ENCODE results near the gene ZNF502.
"Not testable (repeated sequence)": the region's sequence is repeated elsewhere in the genome, so short reads cannot be mapped to it uniquely, and the experiment has no call there.

Gene ZNF502

DNA sequence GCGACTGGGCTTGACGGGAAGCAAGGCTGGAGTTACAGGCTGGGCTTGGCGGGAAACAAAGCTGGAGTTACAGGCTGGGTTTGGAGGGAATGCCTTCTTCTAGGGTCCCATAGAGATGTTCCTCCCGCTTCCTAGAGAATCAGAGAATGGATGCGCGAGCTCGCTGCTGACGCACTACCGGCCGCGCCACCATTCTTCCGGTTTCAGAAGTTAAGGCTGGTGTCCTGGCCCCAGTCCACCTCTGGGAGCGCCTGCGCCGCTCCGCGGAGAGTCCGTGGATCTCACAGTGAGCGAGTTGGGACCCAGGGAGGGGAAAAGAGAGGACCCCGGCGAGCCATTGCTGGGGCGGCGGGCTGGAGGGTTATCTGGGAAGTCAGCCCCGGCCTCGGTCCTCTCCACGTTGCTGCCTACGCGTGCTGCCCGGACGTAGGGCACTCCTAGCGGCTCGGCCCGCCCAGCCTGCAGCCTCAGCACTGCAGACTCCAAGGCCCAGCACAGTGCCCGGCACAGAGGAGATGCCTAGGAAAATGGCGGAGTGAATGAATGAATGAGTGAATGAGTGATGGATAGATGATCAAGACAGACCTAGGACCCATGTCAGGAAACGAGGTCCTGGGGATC is at the start of gene ZNF502:
Gene ZNF502, plus strand, starts transcription at position 206 of the 621 bp plus-strand sequence. CDS start 7,602 bp downstream, outside the sequence.
- peak; percentile 56 to 70 for DNase-seq

DNA sequence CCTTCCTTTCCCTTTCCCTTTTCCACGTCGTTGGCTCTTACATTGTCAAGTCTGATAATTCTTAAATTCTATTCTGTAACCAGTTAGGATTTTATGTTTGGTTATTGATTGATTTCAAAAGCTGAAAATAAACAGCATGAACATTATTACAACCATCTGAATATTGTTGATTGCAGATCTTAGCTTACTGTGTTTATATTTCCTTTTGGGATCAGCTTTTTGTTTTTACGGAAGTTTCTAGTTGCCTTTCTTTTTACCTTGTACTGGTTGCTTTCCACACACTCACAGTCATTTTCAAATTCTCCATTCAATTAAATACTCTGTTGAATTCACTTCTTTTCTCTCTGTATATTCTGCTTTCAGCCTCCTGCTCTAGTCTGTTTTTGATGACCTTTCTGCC is 47.3 kb upstream of the ZNF502 start:
- DNase-seq = no peak

DNA sequence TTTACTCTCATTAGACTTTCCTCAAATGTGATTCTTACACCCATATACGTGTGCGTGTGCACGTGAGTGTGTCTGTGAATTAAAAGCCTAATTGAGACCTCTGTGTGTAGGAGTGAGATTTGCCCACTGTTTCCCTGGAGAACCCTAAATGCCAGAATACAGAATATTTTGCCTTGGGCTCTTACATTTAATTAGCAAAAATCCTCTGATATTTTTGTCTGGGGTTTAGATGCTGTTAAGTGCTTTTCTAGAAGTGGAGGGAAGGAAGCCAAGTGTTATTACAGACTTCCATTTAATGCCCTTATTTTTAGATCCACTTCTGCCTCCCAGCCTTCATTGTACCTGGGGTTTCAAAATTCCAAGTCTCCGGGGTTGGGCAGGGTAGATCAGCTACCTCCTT is 46.1 kb upstream of the ZNF502 start:
- no peak for DNase-seq

DNA sequence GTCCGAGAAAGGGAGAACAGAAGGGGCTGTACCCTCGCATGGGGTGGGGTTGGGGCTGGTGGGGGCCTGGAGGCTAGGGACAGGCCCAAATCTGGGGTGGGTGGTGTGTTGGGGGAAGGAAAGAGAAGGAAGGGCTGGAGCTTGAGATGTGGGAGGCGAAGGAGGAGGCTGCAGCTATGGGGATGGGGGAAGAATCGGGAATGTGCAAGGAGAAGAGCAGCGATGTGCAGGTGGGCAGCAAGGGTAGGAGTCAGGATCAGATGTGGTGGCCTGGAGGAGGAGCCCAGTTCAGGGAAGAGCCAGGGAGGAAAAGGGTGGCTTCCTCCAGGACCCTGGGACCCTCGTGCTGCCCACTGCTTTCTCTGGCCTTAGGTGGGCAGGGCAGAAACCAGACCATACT is 42.7 kb upstream of the ZNF502 start:
- no peak for DNase-seq

DNA sequence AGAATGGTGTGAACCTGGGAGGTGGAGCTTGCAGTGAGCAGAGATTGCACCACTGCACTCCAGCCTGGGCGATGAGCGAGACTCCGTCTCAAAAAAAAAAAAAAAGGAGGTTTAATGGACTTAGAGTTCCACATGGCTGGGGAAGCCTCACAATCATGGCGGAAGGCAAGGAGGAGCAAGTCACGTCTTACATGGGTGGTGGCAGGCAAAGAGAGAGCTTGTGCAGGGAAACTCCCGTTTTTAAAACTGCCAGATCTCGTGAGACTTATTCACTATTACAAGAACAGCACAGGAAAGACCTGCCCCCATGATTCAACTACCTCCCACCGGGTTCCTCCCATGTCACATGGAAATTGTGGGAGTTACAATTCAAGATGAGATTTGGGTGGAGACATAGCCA is 39.0 kb upstream of the ZNF502 start:
- not testable (repeated sequence) for DNase-seq

DNA sequence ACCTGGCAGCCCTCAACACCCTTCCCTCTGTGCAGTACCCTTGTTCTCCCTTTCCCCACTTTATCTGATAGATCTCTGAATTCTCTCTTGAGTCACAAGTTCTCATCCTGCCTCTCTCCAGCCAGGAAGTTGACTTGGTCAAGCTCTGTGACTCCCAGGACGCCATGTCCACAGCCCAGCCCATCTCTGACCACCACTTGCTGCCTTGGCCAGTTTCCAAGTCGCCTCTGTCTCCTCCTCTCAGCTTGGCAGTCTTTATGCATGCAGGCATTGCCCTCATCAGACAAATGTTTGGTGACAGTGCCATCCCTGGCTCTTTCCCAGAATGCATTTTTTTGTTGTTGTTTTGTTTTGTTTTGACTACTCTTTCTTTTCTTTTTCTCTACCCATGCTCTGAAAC is 38.2 kb upstream of the ZNF502 start:
- DNase-seq = no peak

DNA sequence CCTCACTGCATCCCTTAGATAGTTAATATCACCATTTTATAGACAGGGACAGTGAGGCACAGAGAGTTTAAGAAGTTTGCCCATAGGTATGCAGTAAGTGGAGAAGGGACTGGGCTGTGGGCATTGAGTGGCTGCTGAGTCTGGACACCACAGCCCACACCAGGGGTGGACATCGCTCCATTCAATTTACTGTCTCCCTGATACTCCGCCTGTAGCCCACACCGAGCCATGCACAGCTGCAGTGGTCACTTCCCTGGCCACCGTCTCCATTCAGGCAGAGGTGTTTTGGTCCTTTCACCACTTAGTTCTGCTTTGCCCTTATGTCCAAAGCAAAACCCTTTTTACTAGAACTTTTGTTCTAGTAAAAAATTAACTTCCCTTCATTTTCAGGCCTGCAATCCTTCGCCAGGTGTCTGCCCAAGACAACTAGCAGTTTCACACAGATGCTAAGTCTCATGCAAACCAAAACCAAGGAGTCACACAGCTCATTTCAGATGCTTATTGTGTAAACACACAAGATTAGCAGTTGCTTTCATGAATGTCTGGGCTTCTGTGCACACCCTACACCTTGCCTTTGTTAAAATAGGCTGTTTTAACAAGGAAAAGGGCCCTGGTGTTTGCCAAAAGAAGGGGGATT is 33.9 kb upstream of the ZNF502 start:
- no peak for DNase-seq

DNA sequence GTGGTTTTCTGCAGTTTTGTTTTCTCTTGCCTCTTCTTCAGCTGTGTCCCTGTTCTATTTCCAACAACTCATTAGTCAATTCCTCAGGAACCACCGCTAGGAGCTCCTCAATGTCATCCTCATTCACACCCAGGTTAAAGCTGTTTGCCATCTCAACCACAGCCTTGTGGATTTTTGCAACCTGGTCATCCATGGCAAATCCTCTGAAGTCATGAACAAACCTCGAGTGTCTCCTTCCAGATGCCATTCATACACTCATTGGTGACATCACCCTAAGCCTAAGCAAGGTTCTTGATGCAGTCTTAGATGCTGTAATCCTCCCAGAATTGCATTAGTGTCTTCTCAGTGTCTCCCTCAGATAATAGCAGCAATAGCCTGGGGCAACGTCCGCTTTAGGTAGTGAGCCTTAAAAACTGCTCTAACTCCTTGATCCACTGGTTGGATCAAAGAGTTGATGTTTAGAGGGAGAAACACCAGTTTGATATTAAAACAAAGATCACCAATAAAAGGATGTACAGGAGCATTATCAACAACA is 31.5 kb upstream of the ZNF502 start:
- DNase-seq = no peak

DNA sequence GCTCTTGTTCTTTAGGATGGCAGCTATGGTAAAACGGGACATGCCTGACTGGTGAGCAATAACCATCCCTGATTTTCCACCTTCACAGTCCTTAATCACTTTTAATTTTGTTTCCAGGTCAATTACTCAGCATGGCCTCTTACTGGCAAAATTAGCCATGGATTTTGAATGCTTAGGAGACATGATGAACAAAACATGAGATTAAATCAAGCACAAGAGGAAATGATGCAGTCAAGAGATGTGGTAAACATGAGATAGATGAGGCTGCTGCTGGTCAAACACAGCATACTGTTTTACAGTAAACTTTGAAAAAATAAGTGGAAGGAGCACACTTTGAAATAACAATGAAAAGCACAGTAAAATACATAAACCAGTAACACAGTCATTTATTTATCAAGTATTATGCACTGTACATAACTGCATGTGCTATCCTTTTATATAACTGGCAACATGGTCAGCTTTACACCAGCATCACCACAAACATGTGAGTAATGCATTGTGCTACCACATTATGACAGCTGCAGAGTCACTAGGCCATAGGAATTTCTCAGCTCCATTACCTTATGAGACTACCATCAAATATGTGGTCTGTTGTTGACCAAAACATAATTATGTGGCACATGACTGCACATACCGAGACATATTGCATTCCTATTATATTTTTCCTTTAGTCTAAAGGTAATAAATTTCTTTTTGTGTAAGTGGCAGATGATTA is 30.1 kb upstream of the ZNF502 start:
- DNase-seq = no peak

DNA sequence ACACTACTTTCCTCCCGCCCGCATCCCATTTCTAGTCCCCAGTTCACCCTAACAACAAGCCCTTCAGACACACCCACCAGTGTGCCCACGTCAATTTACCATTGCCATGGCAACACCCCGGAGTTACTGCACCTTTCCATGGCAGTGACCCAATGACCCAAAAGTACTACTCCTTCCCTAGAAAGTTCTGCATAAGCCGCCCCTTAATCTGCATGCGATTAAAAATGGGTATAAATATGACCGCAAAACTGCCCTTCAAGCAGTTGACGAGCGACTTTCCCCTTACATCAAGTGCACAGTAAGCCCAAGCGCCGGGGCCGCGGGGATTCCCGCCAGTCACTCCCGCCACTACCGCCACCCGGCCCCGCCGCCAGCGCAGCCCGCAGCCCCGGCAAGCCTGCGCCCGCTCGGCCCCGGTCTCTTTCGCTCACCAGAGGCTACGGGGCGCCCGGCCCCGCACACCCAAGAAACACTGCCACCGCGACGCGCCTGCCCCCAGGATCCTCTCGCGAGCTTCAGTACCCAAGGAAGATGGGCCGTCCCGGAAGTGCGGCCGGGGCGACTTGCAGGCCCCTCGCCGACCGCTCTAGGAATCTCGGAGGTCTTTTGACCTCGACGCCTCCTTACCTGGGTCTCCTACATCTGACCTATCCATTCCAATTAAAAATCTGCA is 27.2 kb upstream of the ZNF502 start:
- DNase-seq = peak; percentile 74 to 84

DNA sequence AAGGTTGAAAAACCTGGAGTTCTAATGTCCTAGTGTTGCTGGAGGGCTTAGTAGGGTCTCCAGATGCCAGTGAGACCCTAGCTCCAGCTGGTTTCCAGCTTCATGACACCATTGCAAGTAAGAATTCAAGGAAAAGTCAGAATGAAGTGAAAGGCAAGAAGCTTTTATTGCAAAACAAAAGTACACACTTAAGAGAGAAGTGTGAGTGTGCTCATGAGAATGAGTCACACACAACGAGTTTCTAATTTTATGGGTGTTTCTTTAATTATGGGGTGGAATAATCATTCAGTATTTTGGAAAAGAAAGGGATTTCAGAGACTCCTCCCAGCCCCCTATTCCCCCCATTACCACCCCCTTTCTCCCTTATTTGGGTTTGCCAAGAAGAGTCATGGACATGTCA is 24.6 kb upstream of the ZNF502 start:
- DNase-seq = no peak

DNA sequence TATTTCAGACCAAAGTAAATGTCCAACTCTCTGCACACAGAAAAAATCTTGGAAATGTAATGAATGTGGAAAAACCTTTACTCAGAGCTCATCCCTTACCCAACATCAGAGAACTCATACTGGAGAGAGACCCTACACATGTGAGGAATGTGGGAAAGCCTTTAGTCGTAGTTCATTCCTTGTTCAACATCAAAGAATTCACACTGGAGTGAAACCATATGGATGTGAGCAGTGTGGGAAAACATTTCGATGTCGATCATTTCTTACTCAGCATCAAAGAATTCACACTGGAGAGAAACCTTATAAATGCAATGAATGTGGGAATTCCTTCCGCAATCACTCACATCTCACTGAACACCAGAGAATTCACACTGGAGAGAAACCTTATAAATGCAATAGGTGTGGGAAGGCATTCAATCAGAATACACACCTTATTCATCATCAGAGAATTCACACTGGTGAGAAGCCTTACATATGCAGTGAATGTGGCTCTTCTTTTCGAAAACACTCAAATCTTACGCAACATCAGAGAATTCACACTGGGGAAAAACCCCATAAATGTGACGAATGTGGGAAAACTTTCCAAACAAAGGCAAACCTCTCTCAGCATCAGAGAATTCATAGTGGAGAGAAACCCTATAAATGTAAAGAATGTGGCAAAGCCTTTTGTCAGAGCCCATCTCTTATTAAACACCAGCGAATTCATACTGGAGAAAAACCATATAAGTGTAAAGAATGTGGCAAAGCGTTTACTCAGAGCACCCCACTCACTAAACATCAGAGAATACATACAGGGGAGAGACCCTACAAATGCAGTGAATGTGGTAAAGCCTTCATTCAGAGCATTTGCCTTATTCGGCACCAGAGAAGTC is 9.0 kb downstream of the ZNF502 start:
- no peak for DNase-seq

DNA sequence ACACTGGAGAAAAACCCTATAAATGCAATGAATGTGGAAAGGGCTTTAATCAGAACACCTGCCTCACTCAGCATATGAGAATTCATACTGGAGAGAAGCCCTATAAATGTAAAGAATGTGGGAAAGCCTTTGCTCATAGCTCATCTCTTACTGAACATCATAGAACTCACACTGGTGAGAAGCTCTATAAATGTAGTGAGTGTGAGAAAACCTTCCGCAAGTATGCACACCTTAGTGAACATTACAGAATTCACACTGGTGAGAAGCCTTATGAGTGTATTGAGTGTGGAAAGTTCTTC is 9.6 kb downstream of the ZNF502 start:
- DNase-seq = no peak

DNA sequence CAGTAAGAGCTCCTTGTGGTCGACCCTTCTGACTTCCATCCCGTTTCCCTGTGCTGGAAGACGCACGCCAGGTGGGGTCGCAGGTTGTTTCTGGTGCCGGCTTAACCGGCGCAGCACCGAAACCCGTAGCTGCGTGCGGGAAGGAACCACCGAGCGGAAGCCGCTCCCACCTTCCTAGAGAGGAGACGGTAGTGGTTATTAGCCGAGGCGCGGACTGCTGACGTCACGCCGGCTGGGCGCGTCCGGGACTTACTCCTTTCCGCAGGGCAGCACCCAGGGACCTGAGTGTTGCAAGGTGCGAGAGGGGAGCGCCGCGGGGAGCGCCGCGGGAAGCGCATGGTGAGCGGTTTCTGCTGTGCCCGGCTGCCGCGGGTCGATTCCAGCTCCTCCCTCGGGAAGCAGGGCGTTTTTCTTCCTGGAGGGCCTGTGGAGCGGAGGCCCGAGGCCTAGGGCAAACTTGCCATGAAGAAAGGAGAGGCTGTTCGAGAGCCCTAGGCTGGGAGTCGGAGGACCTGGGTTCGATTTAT is 17.0 kb downstream of the ZNF502 start, which contains the start of gene ZNF501:
Gene ZNF501, plus strand, starts transcription at position 252 of the 527 bp plus-strand sequence. CDS start 4,787 bp downstream, outside the sequence.
- peak; percentile 73 to 90 for DNase-seq

DNA sequence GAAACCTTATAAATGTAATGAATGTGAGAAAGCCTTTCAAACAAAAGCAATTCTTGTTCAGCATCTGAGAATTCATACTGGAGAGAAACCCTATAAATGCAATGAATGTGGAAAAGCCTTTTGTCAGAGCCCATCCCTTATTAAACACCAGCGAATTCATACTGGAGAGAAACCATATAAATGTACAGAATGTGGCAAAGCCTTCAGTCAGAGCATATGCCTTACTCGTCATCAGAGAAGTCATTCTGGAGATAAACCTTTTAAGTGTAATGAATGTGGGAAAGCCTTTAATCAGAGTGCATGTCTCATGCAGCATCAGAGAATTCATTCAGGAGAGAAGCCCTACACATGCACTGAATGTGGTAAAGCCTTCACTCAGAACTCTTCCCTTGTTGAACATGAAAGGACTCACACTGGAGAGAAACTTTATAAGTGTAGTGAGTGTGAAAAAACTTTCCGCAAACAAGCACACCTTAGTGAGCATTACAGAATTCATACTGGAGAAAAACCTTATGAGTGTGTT is 22.2 kb downstream of the ZNF502 start:
- DNase-seq = no peak

DNA sequence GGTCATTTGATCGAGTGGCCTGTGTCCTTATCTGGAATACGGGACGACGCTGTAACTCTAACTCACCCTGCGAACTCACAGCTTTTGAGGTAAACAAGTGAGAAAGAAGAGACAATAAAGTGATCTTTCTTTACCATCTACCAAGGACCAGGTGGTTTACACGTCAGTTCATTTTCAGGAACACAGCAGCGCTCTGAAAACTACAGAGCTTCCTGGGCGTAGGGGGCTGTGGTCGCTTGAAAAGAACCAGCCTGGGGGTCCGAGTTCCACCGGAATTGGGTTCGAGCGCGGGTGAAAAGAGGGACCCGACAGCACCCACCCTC is 48.6 kb downstream of the ZNF502 start:
- DNase-seq = no peak

DNA sequence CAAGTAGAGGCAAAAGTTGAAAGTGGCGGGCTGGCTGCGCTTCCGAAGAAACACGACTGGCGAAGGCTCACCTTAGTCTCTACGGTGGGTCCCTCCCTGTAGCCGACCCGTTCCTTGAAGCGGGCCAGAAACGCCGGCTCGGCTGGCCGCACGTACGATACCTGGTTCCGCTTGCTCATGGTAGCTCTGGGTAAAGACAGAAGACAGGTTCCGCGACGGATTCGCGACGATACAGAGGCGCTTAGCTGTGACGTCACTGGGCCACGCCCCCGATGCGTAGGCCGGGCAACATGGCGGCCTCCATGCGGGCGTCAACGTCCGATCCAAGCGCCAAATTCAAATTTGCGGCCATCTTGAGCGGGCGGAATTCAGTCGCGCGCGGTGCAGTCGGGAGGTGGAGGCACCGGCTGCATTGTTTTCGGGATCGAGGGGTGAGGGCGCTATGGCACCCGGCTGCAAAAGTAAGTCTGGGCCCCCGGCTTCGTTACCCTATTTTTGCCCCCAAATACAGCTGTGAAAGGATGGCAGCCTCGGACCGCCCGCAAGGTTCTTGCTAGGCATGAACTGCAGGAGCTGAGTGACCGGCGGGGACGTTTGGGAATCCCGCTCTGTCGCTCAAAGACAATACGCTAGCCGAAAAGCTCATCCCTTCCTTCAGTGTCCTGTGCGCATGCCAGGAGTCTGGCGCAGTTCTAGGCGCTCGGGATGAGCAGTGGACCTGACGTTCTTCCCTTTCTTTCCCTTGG is 49.1 kb downstream of the ZNF502 start, which contains the start of the genes KIAA1143 and KIF15:
Gene KIAA1143, minus strand, starts transcription at position 196 of the 746 bp plus-strand sequence. Its CDS starts 17 bp downstream, at position 179.
Gene KIF15, plus strand, starts transcription at position 371 of the 746 bp plus-strand sequence. Its CDS starts 72 bp downstream, at position 443.
- DNase-seq = peak; percentile 88 to 95

DNA sequence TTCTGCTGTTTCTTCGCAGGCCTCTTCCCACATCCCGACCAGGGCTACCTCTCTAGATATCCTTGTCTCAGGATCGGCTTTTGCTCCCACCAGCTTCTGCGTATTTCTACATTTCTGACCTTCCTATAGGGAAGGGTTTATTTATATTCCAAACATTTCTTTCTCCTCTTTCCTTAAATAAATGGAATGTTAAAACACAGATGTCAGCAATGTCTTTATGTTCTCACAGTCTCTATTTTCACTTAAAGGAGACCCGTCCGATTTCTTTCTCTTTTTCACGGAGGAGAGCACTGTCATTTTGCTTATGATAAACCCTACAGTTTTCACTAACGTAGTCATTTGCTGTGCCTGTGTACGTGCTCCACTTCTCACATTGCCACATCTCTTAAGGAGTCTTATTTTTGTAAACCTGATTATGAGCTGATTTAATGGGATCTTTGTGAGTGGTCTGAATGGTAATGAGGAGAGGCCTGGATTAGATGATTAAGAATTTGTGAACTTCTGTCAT is 49.8 kb downstream of the ZNF502 start:
- peak in 1 of 2 experiments; percentile 13 for DNase-seq

DNA sequence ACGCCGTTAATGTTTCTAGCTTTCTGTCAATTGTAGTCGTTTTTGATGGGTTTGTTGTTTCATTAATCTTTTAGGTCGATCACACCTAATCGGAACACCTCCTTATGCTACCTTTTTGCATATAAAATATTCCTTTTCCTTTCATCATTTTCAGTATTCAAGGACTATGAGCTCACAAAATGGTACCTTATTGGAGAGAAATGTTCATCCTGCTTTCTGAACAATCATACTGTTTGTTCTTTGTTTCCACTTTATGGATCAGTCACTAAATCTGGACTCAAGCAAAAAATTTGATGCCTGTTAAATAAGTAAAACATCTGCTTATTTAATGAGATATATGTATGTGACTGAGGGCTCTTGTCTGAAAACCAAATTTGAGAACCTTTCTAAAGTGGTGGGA is 50.2 kb downstream of the ZNF502 start:
- no peak for DNase-seq

DNA sequence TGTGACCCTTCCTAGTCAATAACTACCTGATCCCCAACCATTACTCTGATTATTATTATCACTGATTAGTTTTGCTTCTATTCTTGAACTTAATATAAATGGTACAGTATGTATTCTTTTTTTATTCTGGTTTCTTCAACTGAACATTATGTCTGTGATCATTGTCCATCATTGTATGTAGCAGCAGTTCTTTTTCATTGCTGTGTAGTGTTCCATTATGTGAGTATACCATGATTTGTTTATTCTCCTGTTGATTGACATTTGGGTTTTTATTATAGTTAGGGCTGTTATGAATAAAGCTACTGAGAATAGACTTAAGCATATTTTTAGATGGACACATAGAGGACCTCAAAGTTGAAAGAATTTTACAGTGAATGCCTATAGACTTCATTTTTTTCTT is 51.8 kb downstream of the ZNF502 start:
- no peak for DNase-seq

All from NCI-H524 (cell line).